ENCODE measurements around the gene ZNF341. TPM values are rescaled to one million over a fixed set of nuclear protein-coding genes. Genes with fewer than 3 reads are reported as not detected.
"Not testable (repeated sequence)": the region's sequence is repeated elsewhere in the genome, so short reads cannot be mapped to it uniquely, and the experiment has no call there.

The ZNF341 gene
- total and polyA plus RNA-seq, 4 donors: 1.3 to 7.1 (median 4.6) TPM

DNA sequence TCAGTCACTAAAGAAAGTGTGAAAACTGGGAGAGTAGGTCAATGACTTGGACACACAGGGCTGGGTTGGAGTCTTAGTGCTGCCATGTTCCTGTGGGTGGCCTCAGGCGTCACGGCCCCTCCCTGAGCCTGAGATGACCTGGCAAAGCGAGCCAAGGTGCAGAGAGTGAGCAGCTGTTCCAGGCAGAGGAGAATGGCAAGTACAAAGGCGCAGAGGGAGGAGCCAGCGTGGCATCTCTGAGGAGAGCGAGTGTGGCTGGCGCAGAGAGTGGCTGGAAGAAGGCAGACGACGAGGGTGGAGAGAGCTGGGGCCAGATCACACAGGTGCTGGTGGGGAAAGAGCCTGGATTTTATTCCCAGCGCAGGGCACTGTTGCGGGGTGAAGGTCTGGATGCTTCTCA, 58.8 kb downstream of the ZNF341 start:
- 86% methylated on average over 11 of the region's 11 CpGs for WGBS (ENCODE audit: insufficient coverage)
- Histone ChIP-seq H3K36me3 (ENCODE audit: control insufficient read depth, insufficient read depth, low read length) (peaks cover 41% of the 10 kb centered on the region), H3K4me3 (ENCODE audit: low read depth, low read length) (no peak overlapping the region), H3K9me3 (ENCODE audit: control insufficient read depth, insufficient read depth, low read length) (no peaks in the 10 kb centered on the region), H3K4me1 (ENCODE audit: control insufficient read depth, insufficient read depth, low read length) (peaks cover 2% of the 10 kb centered on the region), H3K27ac (ENCODE audit: low read depth, low read length) (no peak overlapping the region), H3K27me3 (ENCODE audit: control insufficient read depth, insufficient read depth, low read length) (no peaks in the 10 kb centered on the region)
- DNase-seq (ENCODE audit: low read depth in 4 of 6, low spot score in 6 of 6): no peak

DNA sequence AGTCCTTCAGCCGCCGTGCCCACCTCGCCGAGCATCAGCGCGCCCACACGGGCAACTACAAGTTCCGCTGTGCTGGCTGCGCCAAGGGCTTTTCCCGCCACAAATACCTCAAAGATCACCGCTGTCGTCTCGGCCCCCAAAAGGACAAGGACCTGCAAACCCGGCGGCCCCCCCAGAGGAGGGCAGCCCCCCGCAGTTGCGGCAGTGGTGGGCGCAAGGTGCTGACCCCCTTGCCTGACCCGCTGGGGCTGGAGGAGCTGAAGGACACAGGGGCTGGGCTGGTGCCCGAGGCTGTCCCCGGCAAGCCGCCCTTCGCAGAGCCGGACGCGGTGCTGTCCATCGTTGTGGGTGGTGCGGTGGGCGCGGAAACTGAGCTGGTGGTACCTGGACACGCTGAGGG, 59.2 kb downstream of the ZNF341 start:
- peaks cover 41% of the 10 kb centered on the region for H3K36me3 ChIP-seq (ENCODE audit: control insufficient read depth, insufficient read depth, low read length)
- H3K27ac ChIP-seq (ENCODE audit: low read depth, low read length): no peak overlapping the region
- no peak for DNase-seq (ENCODE audit: low read depth in 4 of 6, low spot score in 6 of 6)
- no peak overlapping the region for H3K4me3 ChIP-seq (ENCODE audit: low read depth, low read length)
- 96% methylated on average over 31 of the region's 31 CpGs for WGBS (ENCODE audit: insufficient coverage)
- H3K9me3 ChIP-seq (ENCODE audit: control insufficient read depth, insufficient read depth, low read length): no peaks in the 10 kb centered on the region
- no peaks in the 10 kb centered on the region for H3K27me3 ChIP-seq (ENCODE audit: control insufficient read depth, insufficient read depth, low read length)
- H3K4me1 ChIP-seq (ENCODE audit: control insufficient read depth, insufficient read depth, low read length): peaks cover 2% of the 10 kb centered on the region

DNA sequence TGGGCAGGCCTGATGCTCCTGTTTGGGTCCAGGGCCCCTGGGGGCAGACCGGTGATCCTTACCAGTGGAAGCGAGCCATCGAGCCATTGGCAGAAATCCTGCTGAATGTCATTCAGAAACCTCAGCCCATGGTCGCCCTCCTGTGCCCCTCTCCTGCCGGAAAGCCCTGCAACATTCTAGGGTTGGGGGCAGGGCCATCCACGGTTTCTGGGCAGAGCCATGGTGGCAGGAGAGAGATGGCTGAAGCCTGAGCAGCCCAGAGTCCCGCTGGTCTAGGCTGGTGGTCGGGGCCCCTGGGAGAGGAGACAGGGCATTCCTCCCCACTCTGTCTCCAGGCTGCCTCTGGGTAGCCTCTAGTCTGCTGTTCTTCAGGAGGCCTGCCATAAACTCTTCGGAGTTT, 59.7 kb downstream of the ZNF341 start:
- H3K4me3 ChIP-seq (ENCODE audit: low read depth, low read length): no peak overlapping the region
- peaks cover 2% of the 10 kb centered on the region for H3K4me1 ChIP-seq (ENCODE audit: control insufficient read depth, insufficient read depth, low read length)
- H3K36me3 ChIP-seq (ENCODE audit: control insufficient read depth, insufficient read depth, low read length): peaks cover 41% of the 10 kb centered on the region
- DNase-seq (ENCODE audit: low read depth in 4 of 6, low spot score in 6 of 6): no peak
- H3K27ac ChIP-seq (ENCODE audit: low read depth, low read length): no peak overlapping the region
- H3K27me3 ChIP-seq (ENCODE audit: control insufficient read depth, insufficient read depth, low read length): no peaks in the 10 kb centered on the region
- WGBS (ENCODE audit: insufficient coverage): 90% methylated on average over 9 of the region's 9 CpGs
- H3K9me3 ChIP-seq (ENCODE audit: control insufficient read depth, insufficient read depth, low read length): no peaks in the 10 kb centered on the region

DNA sequence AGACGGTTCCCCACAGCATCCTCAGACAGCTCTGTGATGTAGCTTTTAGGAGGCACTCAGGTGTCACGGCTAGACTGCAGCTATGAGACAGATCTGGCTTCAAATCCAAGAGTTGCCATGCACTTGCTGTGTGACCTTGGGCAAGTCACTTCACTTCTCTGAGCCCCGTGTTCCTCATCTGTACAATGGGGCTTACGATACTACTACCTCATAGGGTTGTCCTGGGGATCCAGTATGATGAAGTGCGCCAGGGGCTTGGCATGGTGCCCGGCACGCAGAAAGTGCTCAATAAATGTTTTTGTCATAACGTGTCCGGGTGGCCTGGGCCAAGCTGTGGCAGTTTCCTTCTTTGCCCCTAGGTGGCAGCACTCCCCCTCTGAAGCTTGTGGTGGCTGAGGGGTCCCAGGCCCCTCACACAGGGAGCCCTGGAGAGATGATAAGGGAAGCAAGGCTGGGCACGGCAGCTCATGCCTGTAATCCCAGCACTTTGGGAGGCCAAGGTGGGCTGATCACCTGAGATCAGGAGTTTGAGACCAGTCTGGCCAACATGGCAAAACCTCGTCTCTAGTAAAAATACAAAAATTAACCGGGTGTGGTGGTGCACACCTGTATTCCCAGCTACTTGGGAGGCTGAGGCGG, 60.3 kb downstream of the ZNF341 start:
- Histone ChIP-seq H3K4me3 (ENCODE audit: low read depth, low read length) (no peak overlapping the region), H3K9me3 (ENCODE audit: control insufficient read depth, insufficient read depth, low read length) (no peaks in the 10 kb centered on the region), H3K27ac (ENCODE audit: low read depth, low read length) (no peak overlapping the region), H3K27me3 (ENCODE audit: control insufficient read depth, insufficient read depth, low read length) (no peaks in the 10 kb centered on the region), H3K4me1 (ENCODE audit: control insufficient read depth, insufficient read depth, low read length) (peaks cover 2% of the 10 kb centered on the region), H3K36me3 (ENCODE audit: control insufficient read depth, insufficient read depth, low read length) (peaks cover 41% of the 10 kb centered on the region)
- peak in 2 of 6 donors; percentile 40 to 47 for DNase-seq (ENCODE audit: low read depth in 4 of 6, low spot score in 6 of 6)
- 62% methylated on average over 13 of the region's 13 CpGs for WGBS (ENCODE audit: insufficient coverage)

DNA sequence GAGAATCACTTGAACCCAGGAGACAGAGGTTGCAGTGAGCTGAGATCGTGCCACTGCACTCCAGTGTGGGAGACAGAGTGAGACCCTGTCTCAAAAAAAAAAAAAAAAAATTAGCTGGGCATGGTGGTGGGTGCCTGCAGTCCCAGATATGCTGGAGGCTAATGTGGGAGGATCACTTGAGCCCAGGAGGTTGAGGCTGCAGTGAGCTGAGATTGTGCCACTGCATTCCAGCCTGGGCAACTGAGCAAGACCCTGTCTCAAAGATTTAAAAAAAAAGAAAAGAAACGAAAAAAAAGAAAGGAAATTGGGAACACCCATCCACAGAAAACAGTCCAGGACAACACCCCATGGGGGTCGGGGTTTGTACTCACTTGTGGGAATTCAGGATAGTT, 60.8 kb downstream of the ZNF341 start:
- not testable (repeated sequence) for H3K4me1 ChIP-seq (ENCODE audit: control insufficient read depth, insufficient read depth, low read length); DNase-seq (ENCODE audit: low read depth in 4 of 6, low spot score in 6 of 6); H3K4me3 ChIP-seq (ENCODE audit: low read depth, low read length); H3K27me3 ChIP-seq (ENCODE audit: control insufficient read depth, insufficient read depth, low read length); H3K9me3 ChIP-seq (ENCODE audit: control insufficient read depth, insufficient read depth, low read length); H3K27ac ChIP-seq (ENCODE audit: low read depth, low read length)
- H3K36me3 ChIP-seq (ENCODE audit: control insufficient read depth, insufficient read depth, low read length): peaks cover 41% of the 10 kb centered on the region
- 100% methylated on average over 1 of the region's 3 CpGs for WGBS (ENCODE audit: insufficient coverage)

DNA sequence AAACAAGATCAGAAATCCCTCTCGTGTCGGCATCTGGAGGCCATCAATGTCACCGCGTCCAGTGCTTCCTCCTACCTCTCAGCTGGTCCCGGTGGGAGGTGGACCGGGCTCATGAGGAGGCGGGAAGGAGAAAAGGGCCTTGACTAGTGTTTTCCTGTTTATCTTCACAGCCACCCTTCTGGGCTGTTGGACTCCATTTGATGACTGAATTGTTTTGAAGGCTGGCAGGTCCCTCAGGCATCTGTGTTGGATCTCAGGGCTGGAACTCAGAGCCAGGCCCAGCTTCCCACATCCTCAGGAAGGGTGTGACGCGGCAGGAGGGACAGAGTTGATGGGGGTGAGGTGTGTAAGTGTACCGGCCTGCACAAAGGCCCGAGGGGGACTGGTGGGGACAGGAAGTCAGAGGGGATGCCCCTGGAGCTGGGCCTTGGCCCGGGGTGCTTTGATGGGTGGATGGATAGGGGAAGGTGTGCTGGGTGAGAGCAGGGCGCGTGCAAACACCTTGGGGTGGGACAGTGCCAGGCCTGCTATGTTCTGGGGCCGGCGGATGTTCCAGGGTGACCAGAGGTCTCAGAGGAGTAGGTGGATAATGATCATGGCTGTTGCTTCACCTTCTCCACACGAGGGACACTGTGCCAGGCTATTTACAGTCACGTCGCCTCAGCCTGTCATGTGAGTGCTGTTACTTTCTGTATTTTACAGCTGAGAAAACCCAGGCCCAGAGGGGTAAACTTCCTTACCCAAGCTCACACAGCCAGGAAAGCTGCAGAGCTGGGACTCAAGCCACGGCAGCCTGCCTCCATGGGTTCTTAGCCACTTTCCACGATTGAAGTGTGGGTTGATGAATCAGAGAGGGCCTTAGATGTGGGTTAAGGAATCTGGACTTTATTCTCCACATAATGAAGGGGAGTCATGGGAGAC, 61.5 kb downstream of the ZNF341 start:
- Histone ChIP-seq H3K27ac (ENCODE audit: low read depth, low read length) (no peak overlapping the region), H3K4me1 (ENCODE audit: control insufficient read depth, insufficient read depth, low read length) (peaks cover 2% of the 10 kb centered on the region), H3K9me3 (ENCODE audit: control insufficient read depth, insufficient read depth, low read length) (no peaks in the 10 kb centered on the region), H3K27me3 (ENCODE audit: control insufficient read depth, insufficient read depth, low read length) (no peaks in the 10 kb centered on the region), H3K4me3 (ENCODE audit: low read depth, low read length) (no peak overlapping the region), H3K36me3 (ENCODE audit: control insufficient read depth, insufficient read depth, low read length) (peaks cover 36% of the 10 kb centered on the region)
- no peak for DNase-seq (ENCODE audit: low read depth in 4 of 6, low spot score in 6 of 6)
- WGBS (ENCODE audit: insufficient coverage): 82% methylated on average over 16 of the region's 21 CpGs

DNA sequence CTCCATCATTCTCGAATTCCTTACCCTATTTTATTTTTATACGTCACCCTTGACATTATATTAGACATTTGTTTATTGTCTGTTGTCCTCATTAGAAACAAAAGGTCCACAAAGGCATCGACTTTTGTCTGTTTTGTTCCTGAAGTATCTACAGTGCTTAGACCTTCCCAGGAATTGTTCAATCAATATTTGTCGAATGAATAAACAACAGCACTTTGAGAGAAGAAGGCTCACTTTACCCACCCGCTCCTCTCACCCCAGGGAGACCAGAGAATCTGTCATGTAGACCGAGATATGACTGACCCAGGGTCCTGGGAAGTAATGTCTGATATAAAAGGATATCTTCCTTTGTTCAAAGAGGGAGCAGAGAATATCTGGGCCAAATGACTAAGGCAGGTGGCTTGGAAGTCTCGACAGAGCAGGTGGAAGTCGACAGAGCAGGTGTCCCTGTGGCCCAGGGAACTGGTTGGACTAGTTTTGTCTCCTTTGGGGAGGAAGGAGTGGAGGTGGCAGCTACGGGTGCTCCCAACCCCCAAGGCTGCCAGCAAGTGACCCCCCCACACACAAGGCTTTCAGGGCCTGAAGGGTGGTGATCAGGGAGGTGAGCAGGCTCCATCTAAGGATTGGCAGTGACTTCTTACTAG, 64.6 kb downstream of the ZNF341 start:
- Histone ChIP-seq H3K9me3 (ENCODE audit: control insufficient read depth, insufficient read depth, low read length) (no peaks in the 10 kb centered on the region), H3K27ac (ENCODE audit: low read depth, low read length) (no peak overlapping the region), H3K36me3 (ENCODE audit: control insufficient read depth, insufficient read depth, low read length) (peaks cover 9% of the 10 kb centered on the region), H3K27me3 (ENCODE audit: control insufficient read depth, insufficient read depth, low read length) (no peaks in the 10 kb centered on the region), H3K4me3 (ENCODE audit: low read depth, low read length) (no peak overlapping the region), H3K4me1 (ENCODE audit: control insufficient read depth, insufficient read depth, low read length) (peaks cover 2% of the 10 kb centered on the region)
- DNase-seq (ENCODE audit: low read depth in 4 of 6, low spot score in 6 of 6): no peak
- 71% methylated on average over 5 of the region's 9 CpGs for WGBS (ENCODE audit: insufficient coverage)

DNA sequence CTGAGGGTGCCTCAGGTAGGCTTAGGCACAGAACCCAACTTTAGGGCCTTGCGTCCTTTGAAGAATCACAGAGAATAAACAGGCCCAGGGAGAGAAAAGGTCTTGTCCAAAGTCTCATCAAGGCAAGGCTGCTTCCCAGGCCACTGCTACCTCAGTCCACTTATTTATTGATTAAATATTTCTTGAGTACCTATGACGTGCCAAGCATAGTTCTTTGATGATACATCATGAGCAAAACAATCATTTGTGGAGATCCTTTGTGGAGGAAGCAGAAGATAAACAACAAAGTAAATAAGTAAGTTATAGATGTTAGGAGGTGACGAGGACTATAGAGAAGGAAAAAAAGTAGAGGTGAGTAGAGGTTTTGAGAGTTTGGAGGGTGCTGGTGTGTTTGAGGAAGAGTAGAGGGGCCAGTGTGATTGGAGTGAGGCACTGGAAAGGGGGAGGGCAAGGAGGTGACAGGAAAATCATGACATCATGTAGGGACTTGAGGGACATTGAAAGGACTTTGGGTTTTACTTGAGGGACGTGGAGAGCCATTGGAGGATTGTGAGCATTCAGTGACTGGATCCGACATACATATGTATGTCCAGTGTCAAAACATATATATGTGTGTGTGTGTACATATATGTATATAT, 65.2 kb downstream of the ZNF341 start:
- Histone ChIP-seq H3K4me3 (ENCODE audit: low read depth, low read length) (no peak overlapping the region), H3K4me1 (ENCODE audit: control insufficient read depth, insufficient read depth, low read length) (peaks cover 2% of the 10 kb centered on the region), H3K27ac (ENCODE audit: low read depth, low read length) (no peak overlapping the region), H3K36me3 (ENCODE audit: control insufficient read depth, insufficient read depth, low read length) (peaks cover 5% of the 10 kb centered on the region), H3K27me3 (ENCODE audit: control insufficient read depth, insufficient read depth, low read length) (no peaks in the 10 kb centered on the region), H3K9me3 (ENCODE audit: control insufficient read depth, insufficient read depth, low read length) (no peaks in the 10 kb centered on the region)
- WGBS (ENCODE audit: insufficient coverage): 100% methylated on average over 1 of the region's 5 CpGs
- DNase-seq (ENCODE audit: low read depth in 4 of 6, low spot score in 6 of 6): no peak

DNA sequence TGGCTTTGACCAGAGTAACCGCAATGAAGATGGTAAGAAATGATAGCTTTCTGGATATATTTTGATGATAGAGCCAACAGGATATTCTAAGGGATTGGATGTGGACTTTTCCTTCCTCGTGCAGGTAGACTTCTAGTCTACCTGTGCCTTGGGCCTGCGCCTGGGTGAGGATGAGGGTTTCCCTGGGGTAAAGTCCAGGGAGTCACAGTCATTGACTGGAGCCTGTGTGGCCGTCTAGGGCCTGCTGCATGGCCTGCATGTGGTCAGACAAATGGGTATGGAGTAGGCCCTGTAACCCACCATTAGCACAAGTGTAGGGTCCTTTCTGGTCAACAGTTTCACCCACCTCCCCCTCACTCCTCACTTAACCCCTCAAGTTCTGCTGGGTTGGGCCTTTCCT, 66.6 kb downstream of the ZNF341 start:
- 85% methylated on average over 4 of the region's 4 CpGs for WGBS (ENCODE audit: insufficient coverage)
- Histone ChIP-seq H3K36me3 (ENCODE audit: control insufficient read depth, insufficient read depth, low read length) (no peaks in the 10 kb centered on the region), H3K27ac (ENCODE audit: low read depth, low read length) (no peak overlapping the region), H3K4me3 (ENCODE audit: low read depth, low read length) (no peak overlapping the region), H3K9me3 (ENCODE audit: control insufficient read depth, insufficient read depth, low read length) (no peaks in the 10 kb centered on the region), H3K27me3 (ENCODE audit: control insufficient read depth, insufficient read depth, low read length) (no peaks in the 10 kb centered on the region), H3K4me1 (ENCODE audit: control insufficient read depth, insufficient read depth, low read length) (no peaks in the 10 kb centered on the region)
- DNase-seq (ENCODE audit: low read depth in 4 of 6, low spot score in 6 of 6): no peak
